ENCODE results near the gene ALPI. TPM values are rescaled to one million over a fixed set of nuclear protein-coding genes. Genes with fewer than 3 reads are reported as not detected.
"Not testable (repeated sequence)": the region's sequence is repeated elsewhere in the genome, so short reads cannot be mapped to it uniquely, and the experiment has no call there.

ALPI gene
- total and polyA plus RNA-seq, 9 donors: 0.63 to 3.7 TPM; not detected in 7

DNA sequence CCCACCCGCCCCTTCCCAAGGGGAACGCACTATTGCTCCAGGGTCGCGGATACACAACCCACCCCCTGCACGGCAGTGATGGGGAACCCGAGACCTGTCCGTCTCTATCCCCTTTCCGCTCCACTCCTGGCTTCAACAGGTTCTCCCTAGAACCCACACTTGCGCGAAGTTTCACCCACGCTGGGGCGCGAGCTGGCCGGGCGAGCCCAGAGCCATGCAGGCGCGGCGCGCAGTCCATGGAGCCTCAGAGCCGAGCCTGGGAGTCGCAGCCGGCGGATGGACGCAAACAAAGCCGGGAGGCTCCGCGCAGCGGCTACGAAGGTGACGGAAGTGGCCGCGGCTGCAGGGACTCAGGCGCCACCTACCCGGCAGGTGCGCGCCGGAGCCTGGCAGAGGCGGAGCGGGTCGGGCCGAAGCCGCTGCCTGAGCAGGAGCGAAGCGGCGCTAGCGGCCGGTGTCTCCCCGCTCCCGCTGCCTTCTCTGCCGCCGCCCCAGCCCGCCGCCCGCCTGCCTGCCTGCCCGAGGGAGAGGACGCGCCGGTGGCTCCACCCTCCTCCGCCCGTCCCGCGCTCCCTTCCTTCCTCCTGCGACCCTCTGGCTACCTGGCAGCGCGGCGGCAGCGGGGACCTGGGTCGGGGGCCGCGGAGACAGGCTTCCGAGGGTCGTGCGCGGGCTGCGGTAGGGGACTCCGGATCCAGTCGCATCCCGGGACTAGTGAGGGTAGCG, 35.3 kb upstream of the ALPI start:
- H3K27me3 ChIP-seq (ENCODE audit: control insufficient read depth, insufficient read depth, low read length): peaks cover 75% of the 10 kb centered on the region
- H3K27ac ChIP-seq (ENCODE audit: low read length): no peak overlapping the region
- H3K9me3 ChIP-seq (replicated peaks; ENCODE audit: control insufficient read depth, low read depth, low read length): peaks cover 12% of the 10 kb centered on the region
- DNase-seq: no peak
- under 1% methylated on average over 78 of the region's 79 CpGs for WGBS (ENCODE audit: insufficient coverage)
- H3K4me3 ChIP-seq (ENCODE audit: low read length): no peak overlapping the region
- no peaks in the 10 kb centered on the region for H3K36me3 ChIP-seq (ENCODE audit: control insufficient read depth, insufficient read depth, low read length)
- peaks cover 25% of the 10 kb centered on the region for H3K4me1 ChIP-seq (ENCODE audit: control insufficient read depth, insufficient read depth, low read length)

DNA sequence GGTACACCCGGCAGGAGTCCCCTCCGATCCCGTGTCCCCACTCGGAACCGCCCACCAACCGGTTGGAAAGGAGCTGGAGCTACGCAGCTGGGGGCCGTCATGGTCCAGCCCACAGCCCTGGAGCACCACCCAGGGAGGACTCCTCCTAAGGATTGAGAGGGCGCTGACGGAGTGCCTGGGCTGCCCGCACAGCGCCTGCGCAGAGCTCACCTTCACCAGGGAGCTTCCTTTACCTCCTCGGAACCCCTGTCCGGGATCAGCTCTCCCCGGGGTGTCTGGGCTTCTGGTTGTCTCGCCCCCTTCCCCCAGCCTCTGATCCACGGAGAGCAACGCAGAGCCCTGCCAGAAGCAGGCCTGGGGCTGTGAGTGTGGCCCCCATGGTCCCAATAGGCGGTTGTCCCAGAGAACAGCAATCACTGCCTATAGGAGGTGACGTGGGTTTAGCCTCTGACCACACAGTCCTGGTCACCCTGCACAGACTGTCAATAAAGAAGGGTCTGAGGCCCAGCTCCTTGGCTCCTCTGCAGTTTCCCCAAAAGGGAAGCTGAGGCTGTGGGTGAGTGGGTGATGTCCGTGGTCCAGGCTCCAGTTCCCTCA, 34.7 kb upstream of the ALPI start:
- Histone ChIP-seq H3K27ac (ENCODE audit: low read length) (no peak overlapping the region), H3K4me3 (ENCODE audit: low read length) (no peak overlapping the region), H3K9me3 (replicated peaks; ENCODE audit: control insufficient read depth, low read depth, low read length) (peaks cover 12% of the 10 kb centered on the region), H3K27me3 (ENCODE audit: control insufficient read depth, insufficient read depth, low read length) (peaks cover 71% of the 10 kb centered on the region), H3K4me1 (ENCODE audit: control insufficient read depth, insufficient read depth, low read length) (peaks cover 25% of the 10 kb centered on the region), H3K36me3 (ENCODE audit: control insufficient read depth, insufficient read depth, low read length) (no peaks in the 10 kb centered on the region)
- WGBS (ENCODE audit: insufficient coverage): 14% methylated on average over 19 of the region's 22 CpGs
- DNase-seq: no peak

DNA sequence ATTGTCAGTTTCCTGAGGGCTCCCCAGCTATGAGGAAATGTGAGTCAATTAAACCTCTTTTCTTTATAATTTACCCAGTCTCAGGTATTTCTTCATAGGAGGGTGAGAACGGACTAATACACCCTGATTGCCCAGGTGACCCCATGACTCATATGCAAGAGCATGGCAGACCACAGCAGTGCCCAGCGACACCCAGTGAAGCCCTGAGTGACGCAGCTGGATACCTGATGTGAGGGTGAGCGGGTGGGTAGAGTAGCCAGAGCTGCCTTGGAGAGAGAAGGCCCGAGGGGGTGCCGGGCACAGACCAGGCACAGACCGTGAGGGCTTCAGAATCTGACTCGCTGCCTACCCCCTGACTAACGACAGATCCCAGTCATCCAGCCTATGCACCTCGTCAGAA, 33.9 kb upstream of the ALPI start:
- H3K9me3 ChIP-seq (replicated peaks; ENCODE audit: control insufficient read depth, low read depth, low read length): peaks cover 12% of the 10 kb centered on the region
- peaks cover 65% of the 10 kb centered on the region for H3K27me3 ChIP-seq (ENCODE audit: control insufficient read depth, insufficient read depth, low read length)
- 96% methylated on average over 7 of the region's 10 CpGs for WGBS (ENCODE audit: insufficient coverage)
- H3K27ac ChIP-seq (ENCODE audit: low read length): no peak overlapping the region
- H3K36me3 ChIP-seq (ENCODE audit: control insufficient read depth, insufficient read depth, low read length): no peaks in the 10 kb centered on the region
- no peak overlapping the region for H3K4me3 ChIP-seq (ENCODE audit: low read length)
- peaks cover 25% of the 10 kb centered on the region for H3K4me1 ChIP-seq (ENCODE audit: control insufficient read depth, insufficient read depth, low read length)
- no peak for DNase-seq

DNA sequence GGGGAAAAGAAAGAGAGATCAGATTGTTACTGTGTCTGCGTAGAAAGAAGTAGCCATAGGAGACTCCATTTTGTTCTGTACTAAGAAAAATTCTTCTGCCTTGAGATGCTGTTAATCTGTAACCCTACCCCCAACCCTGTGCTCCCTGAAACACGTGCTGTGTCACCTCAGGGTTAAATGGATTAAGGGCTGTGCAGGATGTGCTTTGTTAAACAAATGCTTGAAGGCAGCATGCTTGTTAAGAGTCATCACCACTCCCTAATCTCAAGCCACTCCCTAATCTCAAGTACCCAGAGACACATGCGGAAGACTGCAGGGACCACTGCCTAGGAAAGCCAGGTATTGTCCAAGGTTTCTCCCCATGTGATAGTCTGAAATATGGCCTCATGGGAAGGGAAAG, 33.0 kb upstream of the ALPI start:
- Histone ChIP-seq H3K9me3 (replicated peaks; ENCODE audit: control insufficient read depth, low read depth, low read length) (peaks cover 12% of the 10 kb centered on the region), H3K4me1 (ENCODE audit: control insufficient read depth, insufficient read depth, low read length) (peaks cover 24% of the 10 kb centered on the region), H3K27me3 (ENCODE audit: control insufficient read depth, insufficient read depth, low read length) (peaks cover 56% of the 10 kb centered on the region)
- not testable (repeated sequence) for DNase-seq; H3K36me3 ChIP-seq (ENCODE audit: control insufficient read depth, insufficient read depth, low read length); H3K27ac ChIP-seq (ENCODE audit: low read length); H3K4me3 ChIP-seq (ENCODE audit: low read length)
- no CpG with 5 or more reads among the region's 3 CpGs for WGBS (ENCODE audit: insufficient coverage)

DNA sequence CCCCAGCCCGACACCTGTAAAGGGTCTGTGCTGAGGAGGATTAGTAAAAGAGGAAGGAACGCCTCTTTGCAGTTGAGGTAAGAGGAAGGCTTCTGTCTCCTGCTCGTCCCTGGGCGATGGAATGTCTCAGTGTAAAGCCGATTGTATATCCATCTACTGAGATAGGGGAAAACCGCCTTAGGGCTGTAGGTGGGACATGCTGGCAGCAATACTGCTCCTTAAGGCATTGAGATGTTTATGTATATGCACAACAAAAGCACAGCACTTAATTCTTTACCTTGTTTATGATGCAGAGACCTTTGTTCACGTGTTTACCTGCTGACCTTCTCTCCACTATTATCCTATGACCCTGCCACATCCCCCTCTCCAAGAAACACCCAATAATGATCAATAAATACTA, 32.5 kb upstream of the ALPI start:
- not testable (repeated sequence) for H3K4me3 ChIP-seq (ENCODE audit: low read length); DNase-seq; H3K36me3 ChIP-seq (ENCODE audit: control insufficient read depth, insufficient read depth, low read length); H3K27ac ChIP-seq (ENCODE audit: low read length)
- H3K4me1 ChIP-seq (ENCODE audit: control insufficient read depth, insufficient read depth, low read length): peaks cover 20% of the 10 kb centered on the region
- peaks cover 12% of the 10 kb centered on the region for H3K9me3 ChIP-seq (replicated peaks; ENCODE audit: control insufficient read depth, low read depth, low read length)
- H3K27me3 ChIP-seq (ENCODE audit: control insufficient read depth, insufficient read depth, low read length): peaks cover 52% of the 10 kb centered on the region
- 0% methylated on average over 1 of the region's 7 CpGs for WGBS (ENCODE audit: insufficient coverage)

DNA sequence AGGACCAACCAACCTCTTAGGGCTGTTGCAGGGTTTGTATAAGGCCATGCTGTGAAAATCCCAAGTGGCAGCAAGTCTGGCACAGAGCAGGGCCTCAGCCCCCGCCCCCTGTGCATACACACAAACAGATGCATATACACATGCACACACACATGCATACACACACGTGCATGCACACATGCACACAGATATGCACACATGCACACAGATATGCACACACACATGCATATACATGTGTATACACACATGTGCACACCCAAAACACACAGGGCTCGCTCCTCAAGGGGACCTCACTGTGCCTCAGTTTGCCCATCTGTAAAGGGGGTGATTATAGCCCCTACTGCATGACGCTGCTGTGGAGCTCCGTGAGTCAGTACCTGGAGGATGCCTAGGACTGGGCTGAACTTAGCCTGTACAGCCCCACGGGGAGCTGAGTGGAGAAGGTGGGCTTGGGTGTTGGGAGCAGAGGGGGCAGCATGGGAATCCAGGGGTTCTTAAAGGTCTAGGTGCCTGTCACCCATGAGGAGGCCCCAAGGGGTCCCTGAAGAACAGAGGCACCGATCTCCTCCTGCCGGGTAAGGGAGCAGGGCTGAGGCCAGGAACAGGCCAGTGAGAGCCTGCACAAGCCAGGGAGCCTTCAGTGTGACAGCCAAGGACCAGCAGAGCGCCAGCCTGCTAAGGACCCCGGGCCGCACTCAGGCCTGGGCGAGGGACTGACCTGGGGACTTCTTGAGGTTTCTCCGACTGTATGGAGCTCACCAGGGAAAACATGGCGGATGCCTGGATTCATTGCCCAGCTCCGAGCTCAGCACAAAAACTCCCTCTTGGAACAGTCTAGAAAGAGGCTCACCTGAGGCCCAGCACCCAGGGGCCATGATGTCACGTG, 24.0 kb upstream of the ALPI start:
- no peaks in the 10 kb centered on the region for H3K36me3 ChIP-seq (ENCODE audit: control insufficient read depth, insufficient read depth, low read length)
- DNase-seq: no peak
- no peaks in the 10 kb centered on the region for H3K4me1 ChIP-seq (ENCODE audit: control insufficient read depth, insufficient read depth, low read length)
- H3K9me3 ChIP-seq (replicated peaks; ENCODE audit: control insufficient read depth, low read depth, low read length): no peaks in the 10 kb centered on the region
- H3K4me3 ChIP-seq (ENCODE audit: low read length): no peak overlapping the region
- H3K27ac ChIP-seq (ENCODE audit: low read length): no peak overlapping the region
- peaks cover 4% of the 10 kb centered on the region for H3K27me3 ChIP-seq (ENCODE audit: control insufficient read depth, insufficient read depth, low read length)
- 88% methylated on average over 14 of the region's 16 CpGs for WGBS (ENCODE audit: insufficient coverage)

DNA sequence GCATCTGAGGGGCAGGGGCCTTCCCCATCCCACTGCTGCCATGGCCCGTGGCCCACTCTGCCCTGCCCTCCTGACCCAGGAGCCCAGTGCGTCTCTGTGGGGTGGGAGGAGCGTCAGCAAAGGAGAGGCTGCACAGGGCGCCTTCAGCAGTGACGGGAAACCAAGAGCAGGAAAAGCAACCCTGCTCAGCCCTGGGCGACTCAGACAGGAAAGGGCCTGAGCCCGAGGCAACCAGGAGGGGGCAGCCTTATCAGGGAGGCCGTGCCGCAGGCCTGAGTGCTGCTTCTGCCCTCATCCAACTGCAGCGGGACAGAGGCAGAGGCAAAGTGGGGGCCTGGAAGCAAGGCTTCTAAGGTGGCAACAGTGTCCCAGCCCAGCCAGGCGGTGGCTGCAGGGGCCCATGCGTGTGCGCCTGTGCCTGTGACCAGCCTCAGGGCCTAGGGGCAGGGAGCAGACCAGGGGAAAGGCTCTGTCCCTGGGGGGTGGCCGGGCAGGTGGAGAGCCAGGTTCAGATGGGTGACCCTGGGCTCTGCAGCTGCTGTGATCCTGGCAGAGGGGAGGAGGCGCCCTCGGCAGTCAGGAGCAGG, 23.3 kb upstream of the ALPI start:
- no peak overlapping the region for H3K27ac ChIP-seq (ENCODE audit: low read length)
- no peaks in the 10 kb centered on the region for H3K4me1 ChIP-seq (ENCODE audit: control insufficient read depth, insufficient read depth, low read length)
- no peak overlapping the region for H3K4me3 ChIP-seq (ENCODE audit: low read length)
- H3K36me3 ChIP-seq (ENCODE audit: control insufficient read depth, insufficient read depth, low read length): no peaks in the 10 kb centered on the region
- no peaks in the 10 kb centered on the region for H3K9me3 ChIP-seq (replicated peaks; ENCODE audit: control insufficient read depth, low read depth, low read length)
- WGBS (ENCODE audit: insufficient coverage): 65% methylated on average over 13 of the region's 16 CpGs
- DNase-seq: no peak
- H3K27me3 ChIP-seq (ENCODE audit: control insufficient read depth, insufficient read depth, low read length): peaks cover 4% of the 10 kb centered on the region

DNA sequence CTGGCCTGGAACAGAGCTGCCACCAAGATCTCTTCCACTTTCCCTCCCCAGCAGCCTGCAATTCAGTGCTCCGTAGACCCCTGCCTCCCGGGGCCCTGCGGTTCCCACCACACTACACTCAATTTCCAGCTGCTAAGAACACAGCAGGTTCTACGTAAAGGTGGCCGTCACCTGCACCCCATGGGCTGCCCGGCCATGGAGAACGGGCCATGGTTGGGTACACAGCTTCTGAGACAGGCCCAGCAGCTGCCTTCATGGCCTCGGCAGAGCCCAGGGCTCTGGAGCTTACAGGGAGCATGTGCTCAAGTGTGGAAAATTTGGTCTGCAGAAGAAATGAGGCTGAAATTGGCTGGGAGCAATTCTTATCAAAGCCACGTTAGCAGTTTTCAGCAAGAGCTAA, 22.3 kb upstream of the ALPI start:
- H3K27me3 ChIP-seq (ENCODE audit: control insufficient read depth, insufficient read depth, low read length); H3K4me1 ChIP-seq (ENCODE audit: control insufficient read depth, insufficient read depth, low read length); H3K4me3 ChIP-seq (ENCODE audit: low read length); H3K36me3 ChIP-seq (ENCODE audit: control insufficient read depth, insufficient read depth, low read length); H3K9me3 ChIP-seq (replicated peaks; ENCODE audit: control insufficient read depth, low read depth, low read length); DNase-seq; H3K27ac ChIP-seq (ENCODE audit: low read length): not testable (repeated sequence)
- 78% methylated on average over 8 of the region's 9 CpGs for WGBS (ENCODE audit: insufficient coverage)

DNA sequence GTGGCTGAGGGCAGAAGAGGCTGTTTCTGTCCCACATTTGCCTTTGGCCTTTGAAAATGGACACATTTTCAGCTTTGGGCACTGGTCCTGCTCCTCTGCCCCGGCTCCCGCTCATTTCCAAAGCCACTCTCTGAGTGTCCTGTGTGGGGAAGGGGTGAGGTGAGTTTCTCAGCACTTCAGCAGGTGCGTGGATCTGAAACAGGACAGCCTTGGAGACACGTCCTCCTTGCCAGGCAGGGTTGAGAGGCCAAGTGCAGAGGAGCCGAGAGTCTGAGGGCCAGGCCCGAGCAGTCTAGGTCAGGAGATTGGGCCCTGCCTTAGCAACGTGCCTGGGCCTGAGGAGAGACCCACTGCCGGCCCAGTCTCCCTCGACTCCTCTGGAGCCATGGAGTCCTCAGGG, 21.9 kb upstream of the ALPI start:
- Histone ChIP-seq H3K9me3 (replicated peaks; ENCODE audit: control insufficient read depth, low read depth, low read length) (no peaks in the 10 kb centered on the region), H3K27me3 (ENCODE audit: control insufficient read depth, insufficient read depth, low read length) (peaks cover 4% of the 10 kb centered on the region), H3K4me1 (ENCODE audit: control insufficient read depth, insufficient read depth, low read length) (no peaks in the 10 kb centered on the region), H3K4me3 (ENCODE audit: low read length) (no peak overlapping the region), H3K27ac (ENCODE audit: low read length) (no peak overlapping the region), H3K36me3 (ENCODE audit: control insufficient read depth, insufficient read depth, low read length) (no peaks in the 10 kb centered on the region)
- WGBS (ENCODE audit: insufficient coverage): 79% methylated on average over 9 of the region's 9 CpGs
- DNase-seq: no peak

All from muscle of leg (tissue), 11 donors.